Omental fat pad (tissue), 4 donors: ENCODE results near the gene TM9SF1. TPM values are rescaled to one million over a fixed set of nuclear protein-coding genes. Genes with fewer than 3 reads are reported as not detected.

Experiments used
- ATAC-seq: fragments of 150-250 bp; one replicate; pipeline ENCODE4 v1.9.1; 2016; ENCODE audit warnings: mild to moderate bottlenecking, moderate library complexity; ENCODE audit not compliant: low FRiP score
- DNase-seq: peaks from one replicate; pipeline ENCODE4 v3.0.0-alpha.2; 2019; ENCODE audit warnings: low spot score
- total RNA-seq, 4 donors: library from RNA; depleted of rRNA; stranded (reverse); fragments of >200 nt; gene quantifications; one replicate each; pipeline ENCODE4 v1.1.0, GENCODE V29; 2016
- TF ChIP-seq, protein P1 (sequence below), 3 donors: fragments of 450-650 bp; IDR thresholded peaks; one replicate each; pipeline ENCODE4 v1.5.1; 2016 to 2017; ENCODE audit warnings: antibody characterized with exemption in 3 of 3, mild to moderate bottlenecking in 3 of 3, moderate library complexity in 2 of 3

Gene TM9SF1
- total RNA-seq, 4 donors from 2014 or later: 54.9 to 65.5 (median 60.9) TPM

- TF ChIP-seq, protein P1, sequence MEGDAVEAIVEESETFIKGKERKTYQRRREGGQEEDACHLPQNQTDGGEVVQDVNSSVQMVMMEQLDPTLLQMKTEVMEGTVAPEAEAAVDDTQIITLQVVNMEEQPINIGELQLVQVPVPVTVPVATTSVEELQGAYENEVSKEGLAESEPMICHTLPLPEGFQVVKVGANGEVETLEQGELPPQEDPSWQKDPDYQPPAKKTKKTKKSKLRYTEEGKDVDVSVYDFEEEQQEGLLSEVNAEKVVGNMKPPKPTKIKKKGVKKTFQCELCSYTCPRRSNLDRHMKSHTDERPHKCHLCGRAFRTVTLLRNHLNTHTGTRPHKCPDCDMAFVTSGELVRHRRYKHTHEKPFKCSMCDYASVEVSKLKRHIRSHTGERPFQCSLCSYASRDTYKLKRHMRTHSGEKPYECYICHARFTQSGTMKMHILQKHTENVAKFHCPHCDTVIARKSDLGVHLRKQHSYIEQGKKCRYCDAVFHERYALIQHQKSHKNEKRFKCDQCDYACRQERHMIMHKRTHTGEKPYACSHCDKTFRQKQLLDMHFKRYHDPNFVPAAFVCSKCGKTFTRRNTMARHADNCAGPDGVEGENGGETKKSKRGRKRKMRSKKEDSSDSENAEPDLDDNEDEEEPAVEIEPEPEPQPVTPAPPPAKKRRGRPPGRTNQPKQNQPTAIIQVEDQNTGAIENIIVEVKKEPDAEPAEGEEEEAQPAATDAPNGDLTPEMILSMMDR (IDR thresholded peaks at IDR 0.05): no peak
- ATAC-seq: no peak
- DNase-seq: no peak
These were observed 47.3 kb downstream of the TM9SF1 start for GRCh38 chr14:24147761-24148428.

DNA sequence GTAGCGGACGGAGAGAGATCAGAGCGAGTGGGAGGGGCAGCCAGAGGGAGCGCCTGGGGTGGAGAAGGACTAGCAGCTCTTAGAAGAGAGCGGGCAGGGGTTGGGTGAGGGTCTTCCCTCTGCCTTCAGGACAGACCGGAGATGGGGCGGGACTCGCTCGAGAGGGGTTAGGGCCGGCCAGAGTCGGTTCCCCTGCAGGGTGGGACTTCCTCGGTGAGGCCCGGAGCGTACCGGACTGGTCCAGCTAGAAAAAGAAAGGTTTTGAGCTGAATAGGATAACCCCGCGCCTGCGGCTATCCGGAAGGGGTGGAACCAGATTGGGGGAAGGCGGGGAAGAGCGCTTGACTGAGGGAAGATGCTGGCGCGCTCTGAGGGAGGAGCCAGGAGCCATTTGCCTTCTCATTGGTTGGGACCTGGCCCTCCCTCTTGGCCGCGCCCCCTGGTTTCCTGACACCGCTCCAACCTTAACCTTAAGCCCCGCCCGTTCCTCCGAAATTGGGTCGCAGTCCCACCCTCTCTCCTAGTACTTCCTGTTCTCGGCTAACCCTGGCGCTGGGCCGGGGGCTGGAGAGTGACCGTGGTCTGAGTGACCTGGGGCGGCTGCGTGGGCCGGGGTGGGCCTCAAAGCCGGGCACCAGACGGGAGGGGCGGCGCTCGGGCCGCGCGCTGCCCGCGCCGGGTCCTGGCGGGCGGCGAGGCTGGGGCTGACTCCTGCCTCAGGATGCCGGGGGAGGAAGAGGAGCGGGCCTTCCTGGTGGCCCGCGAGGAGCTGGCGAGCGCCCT is 48.1 kb downstream of the TM9SF1 start, which contains the start of gene RNF31:
RNF31 (plus strand) TSS at position 521 of the 783 bp plus-strand sequence; CDS start at position 722, 201 bp downstream.
- TF ChIP-seq, protein P1 (IDR thresholded peaks at IDR 0.05): no peak
- DNase-seq (peak; percentile 90), ATAC-seq (peak; percentile 95)

- peak; percentile 83 for ATAC-seq
- peak; percentile 80 for DNase-seq
- TF ChIP-seq, protein P1 (IDR thresholded peaks at IDR 0.05): no peak
These were observed 48.7 kb downstream of the TM9SF1 start, which contains the start of gene PSME2 for GRCh38 chr14:24146453-24146977. TSS of gene PSME2 (minus strand) at chr14:24146610. CDS start at chr14:24146581, 29 bp downstream.

- peak; percentile 10 for ATAC-seq
- TF ChIP-seq, protein P1 (IDR thresholded peaks at IDR 0.05): no peak
- no peak for DNase-seq
These were observed 49.4 kb downstream of the TM9SF1 start for GRCh38 chr14:24145690-24146452.

DNA sequence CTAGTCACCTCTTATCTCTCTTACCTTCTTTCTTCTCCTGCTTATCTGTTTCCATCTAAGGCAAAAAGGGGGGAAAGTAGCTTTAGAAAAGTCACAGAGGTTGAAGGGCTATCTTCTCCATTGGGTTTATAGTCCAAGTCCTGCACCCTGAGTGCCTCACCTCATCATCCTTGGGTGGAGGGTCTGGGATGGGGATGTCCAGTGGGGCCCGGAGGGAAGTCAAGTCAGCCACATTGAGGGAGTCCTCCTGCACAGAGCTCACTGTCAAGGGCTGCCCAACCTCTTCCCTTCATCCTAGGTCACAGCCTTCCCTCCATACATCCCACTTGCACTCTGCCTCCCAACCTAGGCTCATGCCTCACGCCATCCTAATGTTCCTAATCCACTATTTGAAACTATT is 50.0 kb downstream of the TM9SF1 start:
- ATAC-seq (no peak), DNase-seq (no peak)
- TF ChIP-seq, protein P1 (IDR thresholded peaks at IDR 0.05): no peak

- DNase-seq (no peak), ATAC-seq (no peak)
- TF ChIP-seq, protein P1 (IDR thresholded peaks at IDR 0.05): no peak
These were observed 50.8 kb downstream of the TM9SF1 start for GRCh38 chr14:24144451-24144850.
